Transverse colon (tissue), 4 donors: Measurements from ENCODE around the gene ZNF487. TPM values are rescaled to one million over a fixed set of nuclear protein-coding genes. Genes with fewer than 3 reads are reported as not detected.

Source experiments
- DNase-seq: peaks from one replicate; pipeline ENCODE4 v3.0.0-alpha.2; 2019
- H3K27ac ChIP-seq, 4 donors: fragments of 200-600 bp; sonication (generic); 2 replicates each; pipeline ENCODE4 v1.5.1; 2016 to 2018; ENCODE audit warnings: inconsistent platforms in 4 of 4
- H3K27me3 ChIP-seq: fragments of 200-600 bp; sonication (generic); 2 replicates; pipeline ENCODE4 v1.5.1; 2017; ENCODE audit warnings: inconsistent platforms
- H3K36me3 ChIP-seq, 4 donors: fragments of 200-600 bp; sonication (generic); 2 replicates each; pipeline ENCODE4 v1.5.1; 2017 to 2019; ENCODE audit warnings: inconsistent platforms in 4 of 4
- H3K4me1 ChIP-seq, 4 donors: fragments of 200-600 bp; sonication (generic); 2 replicates each; pipeline ENCODE4 v1.5.1; 2017 to 2020; ENCODE audit warnings: inconsistent platforms in 4 of 4
- H3K4me3 ChIP-seq, 4 donors: fragments of 200-600 bp; sonication (generic); 1 replicate in 1 of 4; 2 replicates in 3 of 4; pipeline versions ENCODE4 v1.5.1 to v1.6.1; 2017 to 2019; ENCODE audit warnings: inconsistent platforms in 4 of 4
- H3K9me3 ChIP-seq, 2 donors: fragments of 200-600 bp; sonication (generic); 2 replicates each; pipeline ENCODE4 v1.5.1; 2017 to 2019; ENCODE audit warnings: inconsistent platforms in 2 of 2
- CTCF ChIP-seq, 5 experiments: fragments of 200-600 bp in 3 of 5; fragments of 450-650 bp in 2 of 5; sonication (generic) in 3 of 5; IDR thresholded peaks; 1 replicate in 2 of 5; 2 replicates in 3 of 5; pipeline ENCODE4 v1.5.1; 2016 to 2017; ENCODE audit warnings: antibody characterized with exemption in 5 of 5, inconsistent platforms in 3 of 5, mild to moderate bottlenecking in 2 of 5, moderate library complexity in 1 of 5
- EP300 ChIP-seq: sonication (generic); formaldehyde crosslinking; IDR thresholded peaks from one replicate; pipeline ENCODE4 v1.6.1; 2017; ENCODE audit warnings: antibody characterized with exemption, low read depth
- POLR2A ChIP-seq: fragments of 450-650 bp; IDR thresholded peaks from one replicate; pipeline ENCODE4 v1.6.1; 2016; ENCODE audit warnings: antibody characterized with exemption, mild to moderate bottlenecking, moderate library complexity
- POLR2AphosphoS5 ChIP-seq, 3 donors: sonication (generic); formaldehyde crosslinking; IDR thresholded peaks; one replicate each; pipeline ENCODE4 v1.6.1; 2016; ENCODE audit warnings: antibody characterized with exemption in 3 of 3
- WGBS, 2 donors: methylation state at CpG; one replicate each; pipeline ENCODE4 v1.1.5; 2018; ENCODE audit warnings: low coverage in 1 of 2; 5-methylcytosine and 5-hydroxymethylcytosine counted together
- in situ Hi-C, 4 donors: fragments of 200-750 bp; cut with MboI; loops; one replicate each; pipeline versions ENCODE4 v1.15.0 to v1.15.1; 2017; ENCODE audit warnings: low sequenced_read_pairs in 3 of 4, low pct_ligation_motif_present in 1 of 4, low pct_unique_long_range_greater_than_20kb in 1 of 4
- intact Hi-C: fragments of 100-400 bp; cut with DNase I; formaldehyde crosslinking; loops from one replicate; pipeline ENCODE4 v1.15.1; 2023; ENCODE audit warnings: low total_unique reads
- small RNA-seq, 4 donors: library from RNA; depleted of rRNA; stranded (forward); fragments of <200 nt; gene quantifications; one replicate each; pipeline ENCODE3, GENCODE V24; 2016
- total RNA-seq, 4 donors: library from RNA; depleted of rRNA; stranded (reverse); fragments of >200 nt; gene quantifications; one replicate each; pipeline ENCODE4 v1.1.0, GENCODE V29; 2016

Gene ZNF487
- total RNA-seq, 4 donors from 2014 or later, result 6.3 to 15.0 (median 7.9) TPM

GRCh38 chr10:43502931-43503330 lies 66.0 kb downstream of the ZNF487 start:
- in situ Hi-C loops (no loop called here), intact Hi-C loops (no loop called here)
- Histone ChIP-seq H3K27me3 (no peaks in the 10 kb centered on the region), H3K4me1 (no peaks in the 10 kb centered on the region), H3K27ac (no peak overlapping the region), H3K4me3 (no peak overlapping the region), H3K9me3 (no peaks in the 10 kb centered on the region), H3K36me3 (no peaks in the 10 kb centered on the region)
- TF ChIP-seq POLR2A (no peak), CTCF (IDR thresholded peaks at IDR 0.05) (no peak), POLR2AphosphoS5 (IDR thresholded peaks at IDR 0.05) (no peak), EP300 (no peak)
- DNase-seq, result no peak

- Histone ChIP-seq H3K27me3 (no peaks in the 10 kb centered on the region), H3K27ac (no peak overlapping the region), H3K36me3 (no peaks in the 10 kb centered on the region), H3K4me1 (no peaks in the 10 kb centered on the region), H3K4me3 (no peak overlapping the region), H3K9me3 (peaks cover 62 to 67% of the 10 kb centered on the region in 2 donors)
- intact Hi-C loops (no loop called here), in situ Hi-C loops (no loop called here)
- no peak for DNase-seq
- no peak for TF ChIP-seq POLR2AphosphoS5 (IDR thresholded peaks at IDR 0.05)
- WGBS, 2 donors, result 75 to 77% methylated on average over 1 of the region's 1 CpG
Measured at GRCh38 chr10:43524434-43525247, 87.7 kb downstream of the ZNF487 start.

Small RNA genes within 50 kb of the gene (small RNA-seq; reads per million reads assigned to genes)
- gene RNU7-193P (0 reads per million in 4 donors), gene SNORD3J (0 reads per million in 4 donors)

Other genes starting within 250 kb of the ZNF487 start
- 1 to 10 TPM in 1 of 4 donors, under 1 TPM in 1, not detected in 2; 0.41 to 2.5 TPM for gene RASGEF1A, start 170.0 kb upstream of the ZNF487 start, total RNA-seq
- gene FXYD4, start 65.5 kb upstream of the ZNF487 start, total RNA-seq, result not detected
- gene HNRNPF, start 27.9 kb upstream of the ZNF487 start, total RNA-seq, result 100 to 1,000 TPM; 127 to 171 (median 155) TPM
- 1 to 10 TPM; 1.4 to 8.2 (median 3.6) TPM for gene ZNF239, start 137.5 kb downstream of the ZNF487 start, total RNA-seq
- 1 to 10 TPM in 2 of 4 donors, not detected in 2; 1.4 to 4.1 TPM for gene ZNF485, start 169.3 kb downstream of the ZNF487 start, total RNA-seq
- gene ZNF32, start 211.8 kb downstream of the ZNF487 start, total RNA-seq, result 10 to 100 TPM in 3 of 4 donors, 1 to 10 TPM in 1; 9.7 to 38.6 (median 22.1) TPM